Cardiac septum (tissue), 1 donor: ENCODE measurements around the gene CRIM1. TPM values are rescaled to one million over a fixed set of nuclear protein-coding genes. Genes with fewer than 3 reads are reported as not detected.
"Not testable (repeated sequence)": the region's sequence is repeated elsewhere in the genome, so short reads cannot be mapped to it uniquely, and the experiment has no call there.

ENCODE experiments used
- DNase-seq: peaks from one replicate; pipeline ENCODE4 v3.0.0-alpha.2; 2020; ENCODE audit warnings: low spot score
- intact Hi-C: fragments of 100-400 bp; cut with DNase I; formaldehyde crosslinking; loops from one replicate; pipeline ENCODE4 v1.14.0; 2022
- total RNA-seq: library from RNA; stranded (reverse); fragmentation: NEBNext Ultra II Directional; extraction: Animal tissue kit (Norgen Biotek cat#: 25700); gene quantifications from one replicate; pipeline ENCODE4 v1.2.1, GENCODE V29; 2021
- donor health status: DM: no; HTN: no; CAD: no.

The CRIM1 gene
- total RNA-seq, 1 donor from 2014 or later, result 125 TPM

DNA sequence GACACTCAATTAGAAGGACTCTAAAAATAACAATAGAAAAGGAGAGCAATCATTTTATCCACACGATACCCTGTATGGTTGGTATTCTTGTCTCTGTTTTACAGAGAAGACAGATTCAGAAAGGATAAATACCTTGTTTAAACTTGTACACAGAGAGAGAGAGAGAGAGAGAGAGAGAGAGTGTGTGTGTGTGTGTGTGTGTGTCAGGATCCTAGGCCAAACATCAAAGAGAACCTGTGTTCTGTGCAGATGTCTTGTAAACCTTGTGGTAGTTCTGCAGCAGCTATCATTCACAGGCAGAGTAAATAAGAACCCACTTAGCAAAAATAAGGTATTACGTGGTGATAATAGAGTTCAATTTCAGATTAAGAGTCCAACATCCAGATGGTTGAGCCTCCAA is 4.3 kb upstream of the CRIM1 start:
- intact Hi-C loops, result loop anchor here (5.0 kb wide), 1 partner anchor 311 kb away; no protein-coding TSS in a partner anchor
- DNase-seq, result no peak

DNA sequence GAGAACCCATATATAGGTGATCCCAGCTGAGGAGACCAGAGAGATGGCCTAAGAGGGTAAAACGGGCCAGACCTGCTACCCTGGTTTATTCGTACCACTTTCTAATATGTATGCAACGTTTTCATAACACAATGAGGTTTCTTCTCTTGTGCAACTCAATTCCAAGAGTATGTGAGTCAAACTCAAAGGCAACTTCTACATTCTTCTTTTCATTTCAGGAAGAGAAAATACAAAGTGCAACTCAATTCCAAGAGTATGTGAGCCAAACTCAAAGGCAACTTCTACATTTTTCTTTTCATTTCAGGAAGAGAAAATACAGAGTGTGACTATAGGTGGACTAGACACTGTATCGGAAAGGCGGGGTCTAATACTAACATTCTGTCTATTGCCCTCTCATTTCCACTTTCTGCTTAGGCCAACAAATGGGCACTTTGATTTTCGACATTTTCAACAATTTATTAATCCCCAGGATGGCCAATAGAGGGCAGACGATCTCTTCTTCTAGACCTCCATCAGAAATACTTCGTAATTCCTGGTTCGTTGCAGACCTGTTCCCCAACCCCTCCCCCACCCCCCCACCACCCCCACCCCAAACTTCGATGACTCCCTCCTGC is 3.7 kb upstream of the CRIM1 start:
- intact Hi-C loops, result loop anchor here (1.0 to 5.0 kb wide), 2 partner anchors 155 to 310 kb away; no protein-coding TSS in a partner anchor
- DNase-seq, result no peak

DNA sequence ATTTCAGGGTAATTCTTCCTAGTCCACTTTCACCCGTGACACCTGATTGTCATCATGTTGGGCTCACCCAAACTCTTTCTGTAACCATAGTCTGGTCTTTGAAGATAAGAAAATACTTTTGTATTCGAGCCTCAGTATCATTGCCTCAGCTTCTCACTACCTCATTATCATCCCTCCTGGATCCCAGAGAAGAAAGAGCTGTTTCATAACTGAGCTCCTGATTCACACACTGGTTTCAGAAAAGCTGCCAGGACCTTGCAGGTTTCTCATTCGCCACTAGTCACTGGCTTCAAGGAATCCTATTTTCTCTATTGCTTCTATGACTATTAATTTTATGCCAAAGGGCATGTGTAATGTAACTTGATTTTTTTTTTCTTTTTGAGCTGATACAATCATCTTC is 2.9 kb upstream of the CRIM1 start:
- intact Hi-C loops, result loop anchor here (1.0 to 5.0 kb wide), 2 partner anchors 155 to 310 kb away; no protein-coding TSS in a partner anchor
- no peak for DNase-seq

DNA sequence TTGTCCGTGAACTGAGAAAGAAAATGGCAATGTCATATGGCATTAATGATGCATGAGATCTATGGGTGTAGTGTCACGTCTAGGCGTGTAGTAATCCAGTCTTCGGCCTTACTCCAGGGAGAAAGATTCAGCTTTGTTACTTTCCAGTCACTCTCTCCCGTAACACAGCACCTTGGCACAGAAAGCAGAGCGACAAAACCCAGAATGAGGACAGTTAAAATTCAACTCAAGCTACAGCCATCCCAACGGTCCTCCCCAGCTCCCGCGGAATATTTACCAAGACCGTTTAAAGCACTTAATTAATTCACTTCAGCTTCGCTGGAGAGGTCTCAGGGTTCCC is 797 bp upstream of the CRIM1 start:
- DNase-seq, result no peak
- intact Hi-C loops, result loop anchor here (5.0 kb wide), 2 partner anchors 243 to 308 kb away; partner anchors contain the start of gene FEZ2

DNA sequence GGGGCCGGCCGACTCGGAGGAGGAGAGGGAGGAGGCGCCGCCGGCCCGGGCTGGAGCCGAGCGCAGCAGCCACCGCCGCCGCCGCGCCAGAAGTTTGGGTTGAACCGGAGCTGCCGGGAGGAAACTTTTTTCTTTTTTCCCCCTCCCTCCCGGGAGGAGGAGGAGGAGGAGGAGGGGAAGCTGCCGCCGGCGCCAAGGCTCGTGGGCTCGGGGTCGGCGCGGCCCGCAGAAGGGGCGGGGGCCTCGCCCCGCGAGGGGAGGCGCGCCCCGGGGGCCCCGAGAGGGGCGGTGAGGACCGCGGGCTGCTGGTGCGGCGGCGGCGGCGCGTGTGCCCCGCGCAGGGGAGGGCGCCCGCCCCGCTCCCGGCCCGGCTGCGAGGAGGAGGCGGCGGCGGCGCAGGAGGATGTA is 316 bp downstream of the CRIM1 start:
- intact Hi-C loops, result loop anchor here (2.0 to 5.0 kb wide), 3 partner anchors 53 to 241 kb away; partner anchors contain the start of gene FEZ2
- no peak for DNase-seq

DNA sequence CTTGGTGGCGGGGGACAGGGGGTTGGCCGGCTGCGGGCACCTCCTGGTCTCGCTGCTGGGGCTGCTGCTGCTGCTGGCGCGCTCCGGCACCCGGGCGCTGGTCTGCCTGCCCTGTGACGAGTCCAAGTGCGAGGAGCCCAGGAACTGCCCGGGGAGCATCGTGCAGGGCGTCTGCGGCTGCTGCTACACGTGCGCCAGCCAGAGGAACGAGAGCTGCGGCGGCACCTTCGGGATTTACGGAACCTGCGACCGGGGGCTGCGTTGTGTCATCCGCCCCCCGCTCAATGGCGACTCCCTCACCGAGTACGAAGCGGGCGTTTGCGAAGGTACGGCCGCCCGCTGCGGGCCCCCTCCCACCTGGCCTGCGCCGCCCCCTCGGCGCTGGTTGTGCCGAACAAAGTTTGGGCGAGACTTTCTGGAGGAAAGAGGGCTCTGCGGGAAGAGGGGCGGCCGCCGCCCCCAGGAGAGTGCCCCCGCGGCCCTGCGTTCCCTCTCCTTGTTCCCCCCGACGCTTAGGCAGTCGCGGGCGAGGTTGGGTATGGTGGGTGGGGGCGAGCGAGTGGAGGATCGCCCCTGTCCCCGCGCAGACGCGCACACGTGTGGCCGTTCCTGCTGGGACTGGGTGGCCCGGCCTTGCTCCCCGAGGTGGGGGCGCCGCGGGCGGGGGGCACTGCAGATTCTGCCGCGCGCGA is 866 bp downstream of the CRIM1 start:
- DNase-seq, result no peak
- intact Hi-C loops, result loop anchor here (2.0 to 5.0 kb wide), 3 partner anchors 52 to 241 kb away; partner anchors contain the start of gene FEZ2

DNA sequence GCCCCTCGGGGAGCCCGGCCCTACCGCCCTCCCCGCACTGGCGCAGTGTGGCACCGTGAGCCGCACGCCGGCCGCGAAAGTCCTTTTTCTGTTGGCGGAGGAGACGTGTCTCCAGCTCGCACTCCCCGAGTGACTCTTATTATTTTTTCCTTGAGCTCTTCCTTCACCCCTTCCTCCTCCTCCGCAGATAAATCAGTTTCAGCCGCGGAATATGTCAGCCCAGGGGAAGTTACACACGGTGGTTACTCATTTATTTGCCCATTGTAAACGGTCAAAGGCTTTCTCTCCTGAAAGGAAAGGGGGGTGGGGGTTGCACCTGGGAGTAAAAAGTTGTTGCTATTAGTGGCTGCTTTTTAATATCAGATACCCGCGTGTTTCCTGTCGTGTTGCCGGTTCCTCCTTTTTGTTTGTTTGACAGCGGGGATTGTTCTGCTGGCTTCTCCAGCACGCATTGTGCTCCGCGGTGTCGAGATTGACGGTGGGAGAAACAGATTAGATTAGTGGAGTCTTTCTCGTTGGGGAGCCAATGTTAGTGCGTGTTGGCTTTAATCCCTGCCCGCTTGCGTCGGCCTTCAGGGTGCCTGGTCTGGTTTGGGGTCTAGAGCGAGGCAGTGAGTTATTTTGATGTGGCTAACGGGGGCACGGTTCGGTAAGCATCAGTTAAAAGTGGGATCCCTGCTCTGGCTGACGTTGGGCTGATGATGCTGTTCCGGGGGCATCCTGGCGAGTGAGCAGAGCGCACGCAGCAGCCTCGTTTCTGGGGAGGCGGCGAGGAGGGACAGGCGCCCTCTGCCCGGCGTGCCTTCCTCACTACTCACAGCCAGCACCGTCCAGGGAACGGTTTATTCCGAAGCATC is 1.6 kb downstream of the CRIM1 start:
- DNase-seq, result no peak
- intact Hi-C loops, result loop anchor here (1.0 to 5.0 kb wide), 4 partner anchors 52 to 240 kb away; partner anchors contain the start of gene FEZ2

DNA sequence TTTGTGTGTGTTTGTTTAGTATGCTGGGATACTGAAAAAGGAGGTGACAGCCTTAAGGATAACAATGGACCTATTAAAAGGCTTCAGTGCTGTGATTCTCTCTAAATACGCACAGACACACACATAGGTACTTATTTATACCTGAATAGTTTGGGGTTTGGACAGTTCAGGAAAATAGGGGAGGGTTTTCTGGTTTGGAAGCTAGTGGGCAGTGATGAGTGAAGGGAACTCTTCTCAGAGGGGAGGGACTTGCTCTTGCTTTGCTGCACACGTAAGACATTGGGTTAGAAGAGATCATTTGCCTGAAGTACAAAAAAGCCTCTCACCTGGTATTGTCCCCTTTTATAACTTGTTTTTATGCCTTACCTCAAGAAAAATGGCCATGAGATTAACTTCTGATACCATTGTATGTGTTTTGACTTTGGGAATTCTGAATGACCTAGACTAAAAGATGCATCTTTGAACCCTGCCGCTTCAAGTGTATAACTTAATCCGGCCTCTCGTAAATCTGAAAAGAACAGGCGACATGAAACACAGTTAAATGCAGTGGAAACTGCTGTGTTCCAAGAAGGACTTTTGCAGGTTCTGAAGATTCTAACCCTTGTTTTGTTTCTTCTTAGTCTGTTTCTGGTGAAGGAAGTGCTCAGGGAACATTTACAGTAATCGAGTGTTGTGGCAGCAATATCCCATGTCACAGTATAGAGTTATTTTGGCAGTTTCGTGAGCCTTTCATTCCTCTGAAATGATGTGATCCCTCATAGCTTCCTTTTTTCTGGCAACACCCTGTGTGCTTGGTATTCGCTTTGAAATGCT is 2.5 kb downstream of the CRIM1 start:
- no peak for DNase-seq
- intact Hi-C loops, result loop anchor here (1.0 to 5.0 kb wide), 4 partner anchors 51 to 239 kb away; partner anchors contain the start of gene FEZ2

DNA sequence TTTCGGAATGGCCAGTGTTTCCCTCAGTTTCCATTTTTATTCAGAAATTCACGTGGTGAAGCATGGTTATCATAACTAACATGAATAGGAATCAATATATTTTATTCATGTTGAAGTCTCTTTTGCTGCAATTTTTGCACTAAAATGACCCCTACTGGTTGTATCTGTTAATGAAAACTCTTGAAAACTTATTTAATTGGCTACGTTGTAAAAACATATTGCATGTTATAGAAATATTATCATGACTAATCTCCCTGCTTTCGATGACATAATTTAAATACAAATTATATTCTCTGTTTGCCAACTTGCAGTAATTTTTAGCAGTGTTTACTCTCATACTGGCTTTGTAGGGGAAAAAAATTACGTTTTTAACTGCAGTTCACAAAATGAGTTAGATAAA is 3.5 kb downstream of the CRIM1 start:
- intact Hi-C loops, result loop anchor here (5.0 kb wide), 1 partner anchor 238 kb away; the partner anchor contains the start of gene FEZ2

DNA sequence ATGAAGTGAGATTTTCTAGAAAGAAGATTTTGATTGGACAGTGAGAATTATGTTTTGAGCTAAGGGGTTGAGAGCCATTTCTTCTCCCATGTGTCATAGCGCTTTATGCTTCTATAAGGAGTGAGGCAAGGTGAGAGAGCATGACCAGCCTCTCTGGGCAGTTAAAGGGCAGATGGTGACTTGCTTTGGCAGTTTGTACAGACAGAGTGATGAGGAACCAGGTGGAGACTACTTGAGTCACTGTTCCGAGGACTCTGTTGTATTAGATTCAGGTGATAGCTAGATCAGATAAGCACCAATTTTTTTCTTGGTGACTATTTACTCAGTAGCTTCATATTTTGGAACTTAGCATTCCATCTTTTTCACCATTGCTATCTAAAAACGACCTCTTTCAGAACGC is 4.5 kb downstream of the CRIM1 start:
- intact Hi-C loops, result no loop called here

More for the DNA sequence above, 3.5 kb downstream of the CRIM1 start:
- no peak for DNase-seq

DNA sequence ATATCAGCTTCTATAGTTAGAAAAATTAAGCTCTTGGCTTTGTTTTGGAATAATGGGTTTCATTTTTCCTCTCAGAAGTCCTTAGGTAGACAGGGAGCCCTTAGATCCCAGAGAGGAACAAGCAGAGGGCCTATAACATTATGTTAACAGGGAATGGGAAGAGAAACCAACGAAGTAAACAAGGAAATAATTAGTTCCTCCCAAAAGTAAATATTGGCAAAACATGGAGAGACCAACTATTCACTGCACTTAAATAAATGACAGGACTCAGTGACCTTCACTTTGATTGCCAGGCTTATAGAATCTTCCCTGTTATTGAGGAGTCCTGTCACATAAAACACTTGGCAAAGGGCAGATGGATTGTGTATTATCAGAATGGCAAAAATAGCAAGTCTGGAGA is 5.3 kb downstream of the CRIM1 start:
- intact Hi-C loops, result no loop called here
- DNase-seq, result no peak

More for the DNA sequence above, 4.5 kb downstream of the CRIM1 start:
- no peak for DNase-seq

DNA sequence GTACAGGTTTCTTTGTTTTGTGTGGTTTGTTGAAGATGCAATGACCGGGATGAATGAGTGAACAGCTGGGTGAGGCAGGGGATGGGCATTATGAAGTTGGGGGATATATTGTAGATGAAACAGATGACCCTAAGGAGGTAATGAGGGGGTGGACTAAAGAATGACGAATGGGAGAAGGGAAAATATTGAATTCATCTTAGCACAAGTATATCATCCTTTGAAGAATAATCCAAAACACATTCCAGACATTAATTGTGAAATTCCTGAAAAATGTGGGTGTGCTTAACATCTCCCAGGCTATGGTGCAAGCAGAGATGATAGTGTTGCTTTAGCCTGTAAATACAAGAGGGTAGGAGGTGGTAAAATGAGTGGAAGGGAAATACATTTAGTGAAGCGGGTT is 5.8 kb downstream of the CRIM1 start:
- intact Hi-C loops, result no loop called here
- DNase-seq, result no peak

DNA sequence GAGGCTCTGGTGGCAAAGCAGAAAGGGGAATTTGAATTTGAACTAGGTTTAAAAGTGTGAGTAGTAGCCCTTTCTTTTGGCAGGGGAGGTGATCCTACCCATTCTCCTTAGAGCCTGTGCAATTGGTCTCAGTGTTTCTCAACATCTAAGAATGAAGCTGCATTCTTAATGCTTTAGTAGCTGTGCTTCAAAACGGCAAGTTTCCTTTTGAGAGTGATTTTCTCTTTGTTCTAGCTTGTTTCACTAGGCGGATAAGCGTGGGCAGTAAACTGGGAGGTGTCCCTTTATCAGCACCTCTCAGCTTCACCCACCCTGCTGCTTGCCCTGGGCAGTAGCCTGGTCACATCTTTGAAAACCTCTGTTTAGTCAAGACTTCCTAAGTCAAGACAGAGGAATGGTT is 6.7 kb downstream of the CRIM1 start:
- intact Hi-C loops, result no loop called here
- DNase-seq, result no peak

DNA sequence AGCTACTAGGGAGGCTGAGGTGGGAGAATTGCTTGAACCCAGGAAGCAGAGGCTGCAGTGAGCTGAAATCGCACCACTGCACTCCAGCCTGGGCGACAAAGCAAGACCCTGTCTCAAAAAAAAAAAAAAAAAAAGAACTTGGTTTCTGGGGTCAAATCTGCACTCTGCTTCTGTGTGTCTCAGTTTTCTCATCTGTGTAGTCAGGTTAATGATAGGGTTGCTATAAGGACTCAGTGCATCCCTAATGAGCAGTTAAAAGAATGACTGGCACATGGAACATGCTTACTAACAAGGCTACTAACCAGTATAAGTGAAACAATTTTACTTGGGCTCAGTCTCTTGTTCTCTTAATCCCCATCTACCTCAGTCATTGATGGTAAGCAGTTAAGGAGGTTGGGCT is 7.5 kb downstream of the CRIM1 start:
- intact Hi-C loops, DNase-seq: not testable (repeated sequence)

DNA sequence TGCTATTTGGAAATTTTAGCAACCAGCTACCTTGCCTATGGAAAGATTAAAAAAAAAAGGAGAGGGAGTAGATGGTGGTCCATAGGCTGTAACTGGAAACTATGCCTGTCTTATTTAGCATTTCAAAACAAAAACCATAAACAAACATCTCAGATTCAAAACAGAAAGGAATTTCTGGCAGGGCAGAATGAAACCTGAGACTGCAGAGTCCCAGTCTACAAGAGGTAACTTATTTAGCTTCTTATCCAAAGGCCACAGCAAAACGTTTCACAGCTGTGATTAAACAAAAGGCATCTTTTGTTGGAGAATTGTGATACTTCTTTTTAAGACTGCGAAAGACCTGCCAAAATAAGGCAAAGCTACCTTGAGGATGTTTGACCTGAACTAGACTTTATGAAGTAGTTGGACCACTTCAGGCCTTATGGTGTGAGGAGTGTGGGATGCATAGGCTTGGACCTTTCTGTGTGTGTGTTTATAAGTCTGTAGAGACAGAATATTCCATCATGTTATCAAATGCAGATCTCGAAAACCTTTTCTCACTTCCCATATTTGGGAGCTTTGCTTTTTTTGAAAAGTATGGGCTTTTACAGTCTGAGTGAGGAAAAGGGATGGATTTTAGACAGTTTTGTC is 11.0 kb downstream of the CRIM1 start:
- intact Hi-C loops, result no loop called here
- no peak for DNase-seq

DNA sequence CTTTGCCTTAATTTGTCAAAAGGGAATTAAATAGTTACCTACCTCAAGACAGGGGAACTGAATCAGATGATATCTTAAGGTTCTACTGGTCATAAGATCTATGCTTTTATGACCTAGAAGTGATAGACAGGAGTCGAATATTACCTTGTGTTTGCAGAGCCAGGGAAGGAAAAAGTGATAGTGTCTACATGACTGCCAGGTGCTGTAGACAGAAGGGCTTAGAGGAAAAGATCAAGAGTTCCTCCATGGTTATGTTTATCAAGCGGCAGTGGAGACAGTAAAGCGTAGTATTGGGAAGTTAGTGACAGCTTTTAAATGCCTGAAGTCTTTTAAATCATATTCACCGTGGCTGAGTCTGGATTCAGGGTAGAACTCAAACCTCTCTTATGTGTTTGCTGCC is 11.9 kb downstream of the CRIM1 start:
- intact Hi-C loops, result no loop called here
- DNase-seq, result no peak

DNA sequence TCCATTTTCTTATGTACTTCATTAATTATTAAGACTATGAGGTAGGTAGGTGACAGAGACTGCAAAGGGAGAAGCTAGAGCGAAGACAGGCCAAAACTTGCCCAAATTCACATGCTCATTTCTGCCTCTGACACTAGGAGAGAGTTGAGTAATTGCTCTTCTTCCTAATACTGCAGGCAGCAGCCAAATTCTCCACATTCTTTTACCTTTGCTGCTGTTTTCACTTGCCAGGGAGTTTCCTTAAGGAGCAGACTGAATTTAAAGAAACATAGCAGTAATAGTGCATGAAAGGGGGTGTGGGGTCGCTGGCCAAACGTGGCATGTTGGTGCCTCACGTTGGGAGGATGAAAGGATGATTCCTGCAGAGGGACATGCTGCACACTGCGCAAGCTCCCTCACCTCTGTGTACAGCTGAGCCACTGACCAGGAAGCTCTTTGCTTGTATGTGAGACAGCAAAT is 12.3 kb downstream of the CRIM1 start:
- intact Hi-C loops, result loop anchor here (2.0 kb wide), 1 partner anchor 47 kb away; no protein-coding TSS in a partner anchor
- DNase-seq, result no peak

DNA sequence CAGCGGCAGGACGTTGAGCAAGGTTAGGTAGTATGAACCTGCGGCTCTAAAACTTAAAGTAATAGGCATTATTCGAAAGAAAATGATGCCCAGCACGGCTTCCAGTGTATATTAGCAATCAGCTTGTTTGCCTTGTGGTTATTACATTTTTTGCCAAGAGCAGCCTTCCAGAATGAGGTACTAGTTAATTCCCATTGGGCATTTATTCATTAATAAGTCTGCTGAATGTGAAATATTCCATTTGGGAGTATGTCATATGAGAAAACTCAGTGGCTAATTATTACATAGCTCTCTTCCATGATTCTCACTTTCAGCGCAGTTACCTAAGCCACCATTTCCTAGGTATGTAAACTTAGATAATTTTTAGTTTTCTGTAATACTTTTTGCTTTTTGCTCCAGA is 12.9 kb downstream of the CRIM1 start:
- intact Hi-C loops, result loop anchor here (2.0 kb wide), 1 partner anchor 46 kb away; no protein-coding TSS in a partner anchor
- DNase-seq, result no peak
